ENCODE measurements around the gene OGDH. TPM values are rescaled to one million over a fixed set of nuclear protein-coding genes. Genes with fewer than 3 reads are reported as not detected.

Gene OGDH
- total RNA-seq, 3 donors from 2014 or later, result 45.7 to 67.5 (median 46.2) TPM

DNA sequence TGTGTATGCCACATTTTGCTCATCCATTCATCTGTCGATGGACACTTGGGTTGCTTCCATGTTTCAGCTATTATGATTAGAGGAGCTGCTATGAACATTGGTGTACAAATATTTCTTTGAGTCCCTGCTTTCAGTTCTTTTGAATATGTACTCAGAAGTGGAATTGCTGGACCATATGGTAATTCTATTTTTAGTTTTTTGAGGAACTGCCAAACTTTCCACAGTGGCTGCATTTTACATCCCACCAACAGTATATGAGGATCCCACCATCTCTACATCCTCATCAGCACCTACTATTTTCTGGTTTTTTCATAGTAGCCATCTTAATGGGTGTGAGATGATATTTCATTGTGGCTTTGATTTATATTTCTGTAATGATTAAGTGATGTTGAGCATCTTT lies 97.5 kb downstream of the OGDH start:
- no peaks in the 10 kb centered on the region for H3K9me3 ChIP-seq
- H3K4me1 ChIP-seq, result no peaks in the 10 kb centered on the region
- intact Hi-C loops (cut with DNase I; ENCODE audit: low total_unique reads), result no loop called here
- H3K36me3 ChIP-seq, result no peaks in the 10 kb centered on the region
- no peak overlapping the region for H3K27ac ChIP-seq
- H3K4me3 ChIP-seq, result no peak overlapping the region
- H3K27me3 ChIP-seq, result no peaks in the 10 kb centered on the region
- TF ChIP-seq POLR2A (IDR thresholded peaks at IDR 0.05), result no peak
- no peak for TF ChIP-seq POLR2AphosphoS5 (IDR thresholded peaks at IDR 0.05)
- TF ChIP-seq, protein P1, sequence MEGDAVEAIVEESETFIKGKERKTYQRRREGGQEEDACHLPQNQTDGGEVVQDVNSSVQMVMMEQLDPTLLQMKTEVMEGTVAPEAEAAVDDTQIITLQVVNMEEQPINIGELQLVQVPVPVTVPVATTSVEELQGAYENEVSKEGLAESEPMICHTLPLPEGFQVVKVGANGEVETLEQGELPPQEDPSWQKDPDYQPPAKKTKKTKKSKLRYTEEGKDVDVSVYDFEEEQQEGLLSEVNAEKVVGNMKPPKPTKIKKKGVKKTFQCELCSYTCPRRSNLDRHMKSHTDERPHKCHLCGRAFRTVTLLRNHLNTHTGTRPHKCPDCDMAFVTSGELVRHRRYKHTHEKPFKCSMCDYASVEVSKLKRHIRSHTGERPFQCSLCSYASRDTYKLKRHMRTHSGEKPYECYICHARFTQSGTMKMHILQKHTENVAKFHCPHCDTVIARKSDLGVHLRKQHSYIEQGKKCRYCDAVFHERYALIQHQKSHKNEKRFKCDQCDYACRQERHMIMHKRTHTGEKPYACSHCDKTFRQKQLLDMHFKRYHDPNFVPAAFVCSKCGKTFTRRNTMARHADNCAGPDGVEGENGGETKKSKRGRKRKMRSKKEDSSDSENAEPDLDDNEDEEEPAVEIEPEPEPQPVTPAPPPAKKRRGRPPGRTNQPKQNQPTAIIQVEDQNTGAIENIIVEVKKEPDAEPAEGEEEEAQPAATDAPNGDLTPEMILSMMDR (IDR thresholded peaks at IDR 0.05), result no peak
- no peak for DNase-seq (ENCODE audit: low spot score in 2 of 2)

DNA sequence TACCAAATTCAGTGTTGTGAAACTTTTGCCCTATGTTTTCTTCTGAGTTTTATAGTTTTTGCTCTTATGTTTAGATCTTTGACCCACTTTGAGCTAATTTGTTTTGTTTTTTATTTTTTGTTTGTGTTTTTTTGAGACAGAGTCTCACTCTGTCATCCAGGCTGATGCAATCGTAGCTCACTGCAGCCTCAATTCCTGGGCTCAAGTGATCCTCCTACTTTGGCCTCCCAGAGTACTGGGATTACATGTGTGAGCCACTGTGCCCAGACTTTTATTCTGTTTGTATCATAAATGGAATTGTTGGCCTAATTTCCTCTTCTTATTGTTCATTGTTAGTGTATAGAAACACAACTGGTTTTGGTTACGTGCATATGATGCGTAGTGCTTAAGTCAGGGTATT lies 99.0 kb downstream of the OGDH start:
- TF ChIP-seq POLR2AphosphoS5 (IDR thresholded peaks at IDR 0.05), result no peak
- TF ChIP-seq, protein P1 (IDR thresholded peaks at IDR 0.05), result no peak
- TF ChIP-seq POLR2A (IDR thresholded peaks at IDR 0.05), result no peak
- H3K36me3 ChIP-seq, result no peaks in the 10 kb centered on the region
- intact Hi-C loops (cut with DNase I; ENCODE audit: low total_unique reads), result no loop called here

DNA sequence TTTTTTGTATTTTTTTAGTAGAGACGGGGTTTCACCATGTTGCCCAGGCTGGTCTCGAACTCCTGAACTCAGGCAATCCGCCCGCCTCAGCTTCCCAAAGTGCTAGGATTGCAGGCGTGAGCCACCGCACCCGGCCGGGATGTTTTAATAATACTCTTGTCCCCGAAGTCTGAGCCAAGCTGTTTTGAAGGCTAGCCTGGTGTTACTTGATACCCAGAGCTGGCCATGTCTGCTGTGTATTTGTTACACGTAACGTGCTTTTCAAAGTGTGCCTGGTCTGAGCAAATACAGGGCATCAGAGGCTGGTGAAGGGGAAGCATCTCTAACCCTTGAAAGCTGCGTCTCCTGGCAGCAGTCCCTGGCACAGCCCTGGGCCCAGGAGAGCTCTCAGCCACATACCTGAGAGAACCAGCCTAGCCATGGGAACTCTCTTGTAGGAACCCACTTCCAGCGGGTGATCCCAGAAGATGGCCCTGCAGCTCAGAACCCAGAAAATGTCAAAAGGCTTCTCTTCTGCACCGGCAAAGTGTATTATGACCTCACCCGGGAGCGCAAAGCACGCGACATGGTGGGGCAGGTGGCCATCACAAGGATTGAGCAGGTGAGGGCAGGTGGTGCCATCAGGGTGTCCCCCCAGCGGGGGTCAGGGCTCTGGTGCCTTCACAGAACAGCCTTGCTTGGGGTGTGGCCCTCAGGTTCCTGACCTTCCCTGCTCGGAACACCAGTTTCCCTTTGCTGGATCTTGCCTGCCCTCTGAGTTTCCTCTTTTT lies 100.5 kb downstream of the OGDH start:
- intact Hi-C loops (cut with DNase I; ENCODE audit: low total_unique reads), result no loop called here
- no peak overlapping the region for H3K4me3 ChIP-seq

More for the DNA sequence above, 99.0 kb downstream of the OGDH start:
- Histone ChIP-seq H3K27ac (no peak overlapping the region), H3K4me3 (no peak overlapping the region), H3K4me1 (no peaks in the 10 kb centered on the region), H3K27me3 (no peaks in the 10 kb centered on the region), H3K9me3 (no peaks in the 10 kb centered on the region)
- DNase-seq (ENCODE audit: low spot score in 2 of 2), result no peak

DNA sequence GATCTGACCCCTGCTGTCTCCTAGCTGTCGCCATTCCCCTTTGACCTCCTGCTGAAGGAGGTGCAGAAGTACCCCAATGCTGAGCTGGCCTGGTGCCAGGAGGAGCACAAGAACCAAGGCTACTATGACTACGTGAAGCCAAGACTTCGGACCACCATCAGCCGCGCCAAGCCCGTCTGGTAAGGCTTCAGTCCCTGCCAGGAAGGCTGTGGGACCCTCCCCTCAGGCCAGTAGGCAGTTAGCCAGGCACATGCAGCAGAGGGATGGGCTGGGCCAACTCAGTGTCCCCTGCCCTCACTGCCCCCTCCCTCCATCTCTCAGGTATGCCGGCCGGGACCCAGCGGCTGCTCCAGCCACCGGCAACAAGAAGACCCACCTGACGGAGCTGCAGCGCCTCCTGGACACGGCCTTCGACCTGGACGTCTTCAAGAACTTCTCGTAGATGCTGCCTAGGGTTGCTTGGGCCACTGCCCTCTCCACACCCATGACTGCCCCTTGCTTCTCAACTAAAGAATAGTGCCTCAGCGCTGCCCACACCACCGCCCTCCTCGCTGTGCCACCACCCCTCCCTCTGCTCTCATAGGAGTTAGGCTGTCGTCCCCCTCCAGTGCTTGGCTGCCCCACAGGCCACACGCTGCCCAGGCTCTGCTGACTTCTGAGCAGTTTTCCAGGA lies 101.3 kb downstream of the OGDH start:
- no peak overlapping the region for H3K27ac ChIP-seq
- no peak for TF ChIP-seq POLR2A (IDR thresholded peaks at IDR 0.05)
- TF ChIP-seq, protein P1 (IDR thresholded peaks at IDR 0.05), result no peak
- TF ChIP-seq POLR2AphosphoS5 (IDR thresholded peaks at IDR 0.05), result no peak
- no peaks in the 10 kb centered on the region for H3K36me3 ChIP-seq
- no peak for DNase-seq (ENCODE audit: low spot score in 2 of 2)
- H3K4me3 ChIP-seq, result no peak overlapping the region
- no peaks in the 10 kb centered on the region for H3K27me3 ChIP-seq
- intact Hi-C loops (cut with DNase I; ENCODE audit: low total_unique reads), result no loop called here
- H3K9me3 ChIP-seq, result no peaks in the 10 kb centered on the region
- no peaks in the 10 kb centered on the region for H3K4me1 ChIP-seq

More for the DNA sequence above, 100.5 kb downstream of the OGDH start:
- no peaks in the 10 kb centered on the region for H3K9me3 ChIP-seq
- no peaks in the 10 kb centered on the region for H3K36me3 ChIP-seq
- no peak for DNase-seq (ENCODE audit: low spot score in 2 of 2)
- H3K4me1 ChIP-seq, result no peaks in the 10 kb centered on the region
- TF ChIP-seq POLR2A (IDR thresholded peaks at IDR 0.05), result no peak
- TF ChIP-seq, protein P1 (IDR thresholded peaks at IDR 0.05), result no peak
- TF ChIP-seq POLR2AphosphoS5 (IDR thresholded peaks at IDR 0.05), result no peak
- H3K27me3 ChIP-seq, result no peaks in the 10 kb centered on the region
- no peak overlapping the region for H3K27ac ChIP-seq

Measured in breast epithelium (tissue), 4 donors.